DOHH2 (cell line): ENCODE data around the gene PKM.

Experiments
- H3F3A ChIP-seq: fragments of 200-600 bp; sonication (generic), shearing (Covaris generic); 2 replicates; pipeline ENCODE4 v1.6.0; 2016; ENCODE audit warnings: antibody characterized with exemption, mild to moderate bottlenecking; ENCODE audit not compliant: control insufficient read depth, insufficient read depth
- H3K27ac ChIP-seq: fragments of 200-600 bp; sonication (generic); 2 replicates; pipeline ENCODE4 v1.5.1; 2014; ENCODE audit warnings: low read depth, mild to moderate bottlenecking, low read length, moderate library complexity
- H3K27me3 ChIP-seq: fragments of 200-600 bp; sonication (generic); 2 replicates; pipeline ENCODE4 v1.6.1; 2014; ENCODE audit warnings: mild to moderate bottlenecking, low read length, mixed read lengths; ENCODE audit not compliant: control insufficient read depth
- H3K36me3 ChIP-seq: fragments of 200-600 bp; sonication (generic); 2 replicates; pipeline ENCODE4 v1.6.1; 2014; ENCODE audit warnings: mild to moderate bottlenecking, low read length, moderate library complexity, mixed read lengths; ENCODE audit not compliant: control insufficient read depth
- H3K4me1 ChIP-seq: fragments of 200-600 bp; sonication (generic); 2 replicates; pipeline ENCODE4 v1.6.1; 2014; ENCODE audit warnings: mild to moderate bottlenecking, low read length, mixed read lengths; ENCODE audit not compliant: control insufficient read depth
- H3K4me2 ChIP-seq: fragments of 200-600 bp; sonication (generic); 2 replicates; pipeline ENCODE4 v1.6.0; 2014; ENCODE audit warnings: mild to moderate bottlenecking, low read length, moderate library complexity
- H3K4me3 ChIP-seq: fragments of 200-600 bp; sonication (generic); 2 replicates; pipeline ENCODE4 v1.5.1; 2014; ENCODE audit warnings: mild to moderate bottlenecking, low read length, mixed read lengths
- H3K79me2 ChIP-seq: fragments of 200-600 bp; sonication (generic); 2 replicates; pipeline ENCODE4 v1.6.1; 2014; ENCODE audit warnings: mild to moderate bottlenecking, low read length, mixed read lengths; ENCODE audit not compliant: control insufficient read depth
- H3K9me2 ChIP-seq: fragments of 200-600 bp; sonication (generic); replicated peaks from 2 replicates; pipeline ENCODE4 v1.6.1; 2014; ENCODE audit warnings: mild to moderate bottlenecking, low read length, mixed read lengths; ENCODE audit not compliant: control insufficient read depth
- H3K9me3 ChIP-seq: fragments of 200-600 bp; sonication (generic); 2 replicates; pipeline ENCODE4 v1.6.1; 2014; ENCODE audit warnings: antibody characterized with exemption, low read length, mixed read lengths; ENCODE audit not compliant: control insufficient read depth, insufficient read depth
- H4K20me1 ChIP-seq: fragments of 200-600 bp; sonication (generic); 2 replicates; pipeline ENCODE4 v1.6.0; 2014; ENCODE audit warnings: low read depth, mild to moderate bottlenecking, antibody characterized with exemption, low read length, moderate library complexity; ENCODE audit not compliant: control insufficient read depth, insufficient read depth
- EZH2phosphoT487 ChIP-seq: fragments of 200-600 bp; sonication (generic); IDR thresholded peaks from 2 replicates; pipeline ENCODE4 v1.6.1; 2017; ENCODE audit warnings: borderline replicate concordance, mild to moderate bottlenecking, antibody characterized with exemption, low read length, moderate library complexity, mixed read lengths
- TF ChIP-seq, protein P1 (sequence below): fragments of 200-600 bp; sonication (generic); IDR thresholded peaks from one replicate; pipeline ENCODE4 v1.5.1; 2014; ENCODE audit warnings: antibody characterized with exemption, mild to moderate bottlenecking, low read depth, low read length; ENCODE audit not compliant: poor library complexity, severe bottlenecking

Gene PKM

DNA sequence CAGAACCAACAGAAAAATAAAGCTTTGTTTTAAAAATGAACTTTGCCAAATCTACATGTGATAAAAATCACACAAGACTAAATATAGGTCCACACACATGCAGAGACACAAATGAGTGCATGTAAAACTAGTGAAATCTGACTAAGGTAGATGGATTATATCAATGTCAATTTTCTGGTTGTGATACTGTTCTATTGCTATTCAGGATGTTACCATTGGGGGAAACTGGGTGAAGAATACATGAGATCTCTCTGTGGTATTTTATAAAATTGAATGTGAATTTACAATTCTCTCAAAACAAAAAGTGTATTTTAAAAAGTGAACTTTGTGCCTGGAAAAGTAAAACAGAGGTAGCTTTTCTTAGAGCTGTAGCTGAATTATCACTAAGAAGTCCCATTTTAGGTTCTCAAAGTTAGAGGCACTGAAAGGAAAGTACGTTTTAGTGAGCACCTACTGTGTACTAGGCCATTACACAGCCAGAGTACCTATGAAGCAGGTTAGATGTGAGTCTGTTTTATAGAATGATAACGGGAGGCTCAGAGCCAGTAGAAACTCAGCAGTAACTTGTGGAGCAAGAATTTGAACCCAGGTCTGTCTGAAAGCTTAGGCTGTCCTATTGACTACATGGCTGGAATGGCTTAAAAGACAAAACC is 41.6 kb downstream of the PKM start:
- H3K27ac ChIP-seq, result no peak overlapping the region
- no peaks in the 10 kb centered on the region for H3K4me1 ChIP-seq
- no peaks in the 10 kb centered on the region for H3K9me3 ChIP-seq
- H3K79me2 ChIP-seq, result no peaks in the 10 kb centered on the region
- H3F3A ChIP-seq, result no peaks in the 10 kb centered on the region
- no peak for TF ChIP-seq EZH2phosphoT487
- TF ChIP-seq, protein P1, sequence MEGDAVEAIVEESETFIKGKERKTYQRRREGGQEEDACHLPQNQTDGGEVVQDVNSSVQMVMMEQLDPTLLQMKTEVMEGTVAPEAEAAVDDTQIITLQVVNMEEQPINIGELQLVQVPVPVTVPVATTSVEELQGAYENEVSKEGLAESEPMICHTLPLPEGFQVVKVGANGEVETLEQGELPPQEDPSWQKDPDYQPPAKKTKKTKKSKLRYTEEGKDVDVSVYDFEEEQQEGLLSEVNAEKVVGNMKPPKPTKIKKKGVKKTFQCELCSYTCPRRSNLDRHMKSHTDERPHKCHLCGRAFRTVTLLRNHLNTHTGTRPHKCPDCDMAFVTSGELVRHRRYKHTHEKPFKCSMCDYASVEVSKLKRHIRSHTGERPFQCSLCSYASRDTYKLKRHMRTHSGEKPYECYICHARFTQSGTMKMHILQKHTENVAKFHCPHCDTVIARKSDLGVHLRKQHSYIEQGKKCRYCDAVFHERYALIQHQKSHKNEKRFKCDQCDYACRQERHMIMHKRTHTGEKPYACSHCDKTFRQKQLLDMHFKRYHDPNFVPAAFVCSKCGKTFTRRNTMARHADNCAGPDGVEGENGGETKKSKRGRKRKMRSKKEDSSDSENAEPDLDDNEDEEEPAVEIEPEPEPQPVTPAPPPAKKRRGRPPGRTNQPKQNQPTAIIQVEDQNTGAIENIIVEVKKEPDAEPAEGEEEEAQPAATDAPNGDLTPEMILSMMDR, result no peak
- peaks cover 12% of the 10 kb centered on the region for H3K27me3 ChIP-seq
- H3K4me3 ChIP-seq, result no peak overlapping the region
- H4K20me1 ChIP-seq, result no peaks in the 10 kb centered on the region
- no peaks in the 10 kb centered on the region for H3K36me3 ChIP-seq
- no peak overlapping the region for H3K4me2 ChIP-seq
- no peaks in the 10 kb centered on the region for H3K9me2 ChIP-seq

DNA sequence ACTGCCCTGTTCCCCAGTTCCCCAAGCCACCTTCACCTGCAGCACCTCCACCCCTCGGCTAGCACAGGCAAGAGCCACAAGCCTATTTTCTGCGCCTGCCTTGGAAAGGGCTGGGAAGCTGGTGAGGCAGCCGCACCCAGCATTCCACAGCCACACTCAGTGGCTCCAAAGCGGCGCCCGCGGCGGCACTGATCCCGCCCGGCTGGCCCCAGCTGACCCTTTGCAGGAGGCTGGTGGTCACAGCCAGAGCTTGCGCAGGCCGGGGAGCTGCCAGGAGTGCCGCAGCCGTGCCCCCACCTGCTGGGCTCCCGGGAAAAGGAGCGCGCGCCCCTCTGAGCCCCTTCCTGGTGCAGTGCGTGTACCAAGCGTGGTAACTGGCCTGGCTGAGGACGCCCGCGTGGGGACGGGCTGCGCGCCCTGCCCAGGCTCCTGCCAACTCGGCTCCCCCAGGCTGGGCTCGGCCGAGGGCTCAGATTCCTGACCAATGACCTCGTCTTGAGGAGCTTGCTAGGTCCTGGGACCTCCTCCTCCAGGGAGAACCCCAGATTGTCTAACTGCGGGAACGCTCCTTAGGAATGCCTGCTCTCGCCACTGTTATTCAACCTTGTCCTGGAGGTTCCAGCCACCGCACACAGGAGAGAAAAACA is 46.7 kb downstream of the PKM start:
- Histone ChIP-seq H3K9me3 (no peaks in the 10 kb centered on the region), H3K36me3 (no peaks in the 10 kb centered on the region), H3K27ac (no peak overlapping the region), H3K4me1 (no peaks in the 10 kb centered on the region), H3F3A (no peaks in the 10 kb centered on the region), H3K4me2 (no peak overlapping the region), H3K9me2 (no peaks in the 10 kb centered on the region), H4K20me1 (no peaks in the 10 kb centered on the region), H3K79me2 (no peaks in the 10 kb centered on the region), H3K27me3 (peaks cover 2% of the 10 kb centered on the region; the same call in 1 of the 2 replicates), H3K4me3 (no peak overlapping the region)
- TF ChIP-seq, protein P1, result no peak
- no peak for TF ChIP-seq EZH2phosphoT487

DNA sequence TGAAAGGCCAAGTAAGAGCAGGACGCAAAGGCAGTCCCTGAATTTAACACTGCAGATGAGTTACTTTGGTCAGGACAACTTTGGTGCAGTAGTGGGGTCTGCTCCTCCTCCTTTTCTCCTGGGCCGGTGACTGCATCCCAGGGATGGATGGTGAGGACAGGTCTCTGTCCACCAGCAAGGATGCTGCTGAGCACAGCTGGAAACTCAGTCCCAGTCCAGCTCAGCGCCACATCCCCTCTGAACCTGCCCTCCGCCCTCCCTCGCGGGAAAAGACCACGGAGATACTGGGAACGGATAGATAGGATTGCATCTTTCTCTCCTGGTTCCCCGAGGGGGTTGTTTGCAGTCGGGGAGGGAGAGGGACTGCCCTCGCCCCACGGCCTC is 47.2 kb downstream of the PKM start:
- H4K20me1 ChIP-seq, result no peaks in the 10 kb centered on the region
- H3K9me2 ChIP-seq, result no peaks in the 10 kb centered on the region
- no peaks in the 10 kb centered on the region for H3K4me1 ChIP-seq
- no peak overlapping the region for H3K4me2 ChIP-seq
- H3K27ac ChIP-seq, result no peak overlapping the region
- H3K79me2 ChIP-seq, result no peaks in the 10 kb centered on the region
- H3K36me3 ChIP-seq, result no peaks in the 10 kb centered on the region
- H3K27me3 ChIP-seq, result peaks cover 2% of the 10 kb centered on the region; the same call in 1 of the 2 replicates
- no peaks in the 10 kb centered on the region for H3F3A ChIP-seq
- TF ChIP-seq, protein P1, result no peak
- no peak for TF ChIP-seq EZH2phosphoT487
- H3K9me3 ChIP-seq, result no peaks in the 10 kb centered on the region
- H3K4me3 ChIP-seq, result no peak overlapping the region
